H1 (cell line): ENCODE measurements around the gene TAMALIN. TPM values are rescaled to one million over a fixed set of nuclear protein-coding genes. Genes with fewer than 3 reads are reported as not detected.

Experiments
- CTCF ChIA-PET: fragments of 300-600 bp; sonication (Branson Sonifier 250); formaldehyde crosslinking; loops from one replicate; lab custom pipeline; 2021; ENCODE audit not compliant: partially characterized antibody; lab: Charles Lee
- POLR2A ChIA-PET: fragments of 300-600 bp; sonication (Branson Sonifier 250); formaldehyde crosslinking; loops from one replicate; lab custom pipeline; 2021; ENCODE audit warnings: inconsistent platforms; ENCODE audit not compliant: partially characterized antibody; lab: Charles Lee
- DNase-seq, 2 experiments: peaks; one replicate each; pipeline versions ENCODE4 v3.0.0 to v3.0.0-alpha.2; 2010 to 2022; ENCODE audit warnings: low spot score in 2 of 2, low read depth in 1 of 2, mixed read lengths in 1 of 2
- FAIRE-seq: peaks from 2 replicates; lab custom pipeline; 2011; peaks lifted over from hg19 to GRCh38; lab: Jason Lieb, UNC
- H2AFZ ChIP-seq: 2 replicates; pipeline ENCODE4 v1.8.1; 2012; ENCODE audit warnings: low read length, inconsistent platforms
- H2AK5ac ChIP-seq: 2 replicates; pipeline ENCODE4 v1.6.1; 2013; ENCODE audit warnings: low read depth, low read length
- H2BK120ac ChIP-seq: replicated peaks from 2 replicates; pipeline ENCODE3; 2013; ENCODE audit warnings: low read depth, low read length, inconsistent platforms
- H2BK12ac ChIP-seq: 2 replicates; pipeline ENCODE4 v1.6.1; 2013; ENCODE audit warnings: low read depth, low read length
- H2BK15ac ChIP-seq: 2 replicates; pipeline ENCODE4 v1.6.1; 2013; ENCODE audit warnings: low read length
- H2BK20ac ChIP-seq: 2 replicates; pipeline ENCODE4 v1.6.1; 2013; ENCODE audit warnings: low read length
- H2BK5ac ChIP-seq: 2 replicates; pipeline ENCODE4 v1.6.1; 2013; ENCODE audit warnings: low read depth, low read length
- H3K14ac ChIP-seq: 2 replicates; pipeline ENCODE4 v1.6.1; 2013; ENCODE audit warnings: inconsistent platforms; ENCODE audit not compliant: insufficient read length
- H3K18ac ChIP-seq: 2 replicates; pipeline ENCODE4 v1.6.1; 2013; ENCODE audit warnings: low read length; ENCODE audit errors: extremely low read depth
- H3K23ac ChIP-seq: 2 replicates; pipeline ENCODE4 v1.6.1; 2013; ENCODE audit warnings: inconsistent platforms; ENCODE audit not compliant: insufficient read length
- H3K23me2 ChIP-seq: 2 replicates; pipeline ENCODE4 v1.6.1; 2013; ENCODE audit warnings: low read depth, low read length
- H3K27ac ChIP-seq: 2 replicates; pipeline ENCODE4 v1.6.1; 2011; ENCODE audit warnings: low read depth, low read length, inconsistent platforms
- H3K27me3 ChIP-seq, 4 experiments: replicated peaks in 1 of 4; 1 replicate in 1 of 4; 2 replicates in 3 of 4; pipeline versions ENCODE4 v1.6.1 to v1.8.1; 2011 to 2013; ENCODE audit warnings: low read length in 3 of 4, mild to moderate bottlenecking in 3 of 4, inconsistent platforms in 2 of 4, mixed read lengths in 2 of 4, moderate library complexity in 1 of 4; ENCODE audit not compliant: control insufficient read depth in 3 of 4, insufficient read depth in 3 of 4; ENCODE audit errors: extremely low read depth in 1 of 4
- H3K36me3 ChIP-seq, 4 experiments: 2 replicates each; pipeline versions ENCODE4 v1.6.1 to v1.8.1; 2011 to 2013; ENCODE audit warnings: mild to moderate bottlenecking in 4 of 4, low read length in 3 of 4, moderate library complexity in 2 of 4, control low read depth in 1 of 4, inconsistent platforms in 1 of 4; ENCODE audit not compliant: insufficient read depth in 4 of 4, control insufficient read depth in 2 of 4
- H3K4ac ChIP-seq: replicated peaks from 2 replicates; pipeline ENCODE3; 2013; ENCODE audit warnings: low read length, low read depth, mixed read lengths, inconsistent platforms; ENCODE audit not compliant: insufficient read length
- H3K4me1 ChIP-seq, 4 experiments: replicated peaks in 1 of 4; 1 replicate in 1 of 4; 2 replicates in 3 of 4; pipeline versions ENCODE4 v1.6.1 to v1.8.1; 2011 to 2013; ENCODE audit warnings: low read length in 3 of 4, inconsistent platforms in 2 of 4, mixed read lengths in 1 of 4; ENCODE audit not compliant: insufficient read depth in 4 of 4, control insufficient read depth in 3 of 4
- H3K4me2 ChIP-seq, 2 experiments: 2 replicates each; pipeline versions ENCODE4 v1.6.1 to v1.8.1; 2011 to 2013; ENCODE audit warnings: low read depth in 2 of 2, low read length in 2 of 2, control low read depth in 1 of 2, inconsistent platforms in 1 of 2, mild to moderate bottlenecking in 1 of 2; ENCODE audit not compliant: insufficient read depth in 1 of 2
- H3K4me3 ChIP-seq, 4 experiments: fragments of 200-600, 300-600 bp in 1 of 4; sonication (generic), shearing (Covaris generic), sonication (Bioruptor Twin) in 1 of 4; 2 replicates each; pipeline versions ENCODE4 v1.5.1 to v1.8.1; 2011 to 2016; ENCODE audit warnings: low read length in 4 of 4, low read depth in 3 of 4, control low read depth in 2 of 4, inconsistent platforms in 2 of 4, mild to moderate bottlenecking in 2 of 4, mixed read lengths in 1 of 4, moderate library complexity in 1 of 4; ENCODE audit not compliant: insufficient read depth in 2 of 4; ENCODE audit errors: extremely low read depth in 1 of 4
- H3K56ac ChIP-seq: replicated peaks from 2 replicates; pipeline ENCODE3; 2013; ENCODE audit warnings: low read depth, mild to moderate bottlenecking, mixed read lengths, low read length, inconsistent platforms; ENCODE audit not compliant: insufficient read length
- H3K79me1 ChIP-seq: 2 replicates; pipeline ENCODE4 v1.6.1; 2013; ENCODE audit warnings: low read depth, low read length, control low read depth
- H3K79me2 ChIP-seq, 2 experiments: 2 replicates each; pipeline versions ENCODE4 v1.6.1 to v1.8.1; 2012 to 2013; ENCODE audit warnings: low read length in 2 of 2, mild to moderate bottlenecking in 2 of 2, inconsistent platforms in 1 of 2; ENCODE audit not compliant: insufficient read depth in 2 of 2, control insufficient read depth in 1 of 2
- H3K9ac ChIP-seq, 4 experiments: replicated peaks in 1 of 4; 1 replicate in 1 of 4; 2 replicates in 3 of 4; pipeline versions ENCODE4 v1.6.1 to v1.8.1; 2011 to 2013; ENCODE audit warnings: low read depth in 3 of 4, low read length in 3 of 4, control low read depth in 2 of 4, mild to moderate bottlenecking in 2 of 4, moderate library complexity in 2 of 4, inconsistent platforms in 1 of 4; ENCODE audit errors: extremely low read depth in 1 of 4
- H3K9me3 ChIP-seq, 2 experiments: 2 replicates each; pipeline versions ENCODE4 v1.6.1 to v1.8.1; 2012 to 2013; ENCODE audit warnings: mild to moderate bottlenecking in 2 of 2, moderate library complexity in 2 of 2, control low read depth in 1 of 2, inconsistent platforms in 1 of 2, low read depth in 1 of 2, low read length in 1 of 2, mixed read lengths in 1 of 2; ENCODE audit not compliant: insufficient read depth in 2 of 2
- H4K20me1 ChIP-seq, 2 experiments: replicated peaks in 1 of 2; 2 replicates each; pipeline versions ENCODE3 to v1.8.1; 2011 to 2013; ENCODE audit warnings: inconsistent platforms in 2 of 2, low read length in 2 of 2, mild to moderate bottlenecking in 1 of 2; ENCODE audit not compliant: insufficient read depth in 2 of 2, control insufficient read depth in 1 of 2
- H4K5ac ChIP-seq: 2 replicates; pipeline ENCODE4 v1.6.1; 2013; ENCODE audit warnings: low read length, low read depth, mixed read lengths, inconsistent platforms; ENCODE audit not compliant: insufficient read length
- H4K8ac ChIP-seq: 2 replicates; pipeline ENCODE4 v1.8.0; 2013; ENCODE audit warnings: mild to moderate bottlenecking, moderate library complexity, low read length, inconsistent platforms; ENCODE audit not compliant: insufficient read depth; ENCODE audit errors: extremely low read depth
- H4K91ac ChIP-seq: replicated peaks from 2 replicates; pipeline ENCODE3; 2013; ENCODE audit warnings: low read length, mixed read lengths, inconsistent platforms; ENCODE audit not compliant: insufficient read length
- ATF2 ChIP-seq: IDR thresholded peaks from 2 replicates; pipeline ENCODE4 v1.6.1; 2012; ENCODE audit warnings: low read length, inconsistent platforms
- CBX8 ChIP-seq: fragments of 300-800, 300-1000 bp; sonication (generic); IDR thresholded peaks from 2 replicates; pipeline ENCODE4 v1.7.1; 2016; ENCODE audit warnings: low read depth, low read length, borderline replicate concordance
- EGR1 ChIP-seq: IDR thresholded peaks from 2 replicates; pipeline ENCODE4 v1.6.1; 2011; ENCODE audit warnings: low read depth, low read length, borderline replicate concordance
- KDM5A ChIP-seq: fragments of 200-600 bp; IDR thresholded peaks from 2 replicates; pipeline ENCODE4 v1.7.1; 2012; ENCODE audit warnings: mild to moderate bottlenecking, low read length, inconsistent platforms, mixed read lengths
- MAFK ChIP-seq: IDR thresholded peaks from 2 replicates; pipeline ENCODE4 v1.6.1; 2012; ENCODE audit warnings: low read depth, mild to moderate bottlenecking, improper control_type of control experiment, low read length
- POLR2A ChIP-seq, 2 experiments: IDR thresholded peaks; 1 replicate in 1 of 2; 2 replicates in 1 of 2; pipeline ENCODE4 v1.6.1; 2011; ENCODE audit warnings: low read depth in 2 of 2, low read length in 2 of 2, mild to moderate bottlenecking in 2 of 2; ENCODE audit errors: control extremely low read depth in 1 of 2
- POU5F1 ChIP-seq: IDR thresholded peaks from 2 replicates; pipeline ENCODE4 v1.6.1; 2011; ENCODE audit warnings: low read depth, mild to moderate bottlenecking, low read length, moderate library complexity
- SP2 ChIP-seq: IDR thresholded peaks from 2 replicates; pipeline ENCODE4 v1.6.1; 2012; ENCODE audit warnings: mild to moderate bottlenecking, low read length, inconsistent platforms
- SRF ChIP-seq: IDR thresholded peaks from 2 replicates; pipeline ENCODE4 v1.6.1; 2011; ENCODE audit warnings: mild to moderate bottlenecking, low read depth, low read length, moderate library complexity
- TEAD4 ChIP-seq: IDR thresholded peaks from 2 replicates; pipeline ENCODE4 v1.6.1; 2012; ENCODE audit warnings: low read depth, low read length, inconsistent platforms, mixed read lengths
- WGBS, 2 experiments: shearing (Covaris generic) in 1 of 2; methylation state at CpG; one replicate each; pipeline versions ENCODE4 v1.1.6 to v1.1.7; 2013 to 2015; ENCODE audit warnings: low lambda C conversion rate in 2 of 2, mixed read lengths in 2 of 2, inconsistent platforms in 1 of 2, low coverage in 1 of 2, missing lambda C conversion rate in 1 of 2; ENCODE audit not compliant: insufficient replicate concordance in 2 of 2, insufficient coverage in 1 of 2, insufficient read length in 1 of 2; ENCODE audit errors: extremely low coverage in 1 of 2, missing lambda C conversion rate in 1 of 2; 5-methylcytosine and 5-hydroxymethylcytosine counted together
- polyA plus RNA-seq, 7 experiments: library from polyadenylated mRNA; depleted of rRNA in 3 of 7; stranded (reverse) in 5 of 7; unstranded in 2 of 7; fragments of >200 nt in 5 of 7; fragments of 200-250 nt in 2 of 7; gene quantifications; 1 replicate in 5 of 7; 2 replicates in 1 of 7; 4 replicates in 1 of 7; pipeline versions ENCODE4 v1.2.1 to v1.2.3, GENCODE V29; 2011 to 2013; ENCODE audit warnings: missing spikeins in 2 of 7, mixed read lengths in 2 of 7
- total RNA-seq: library from RNA; stranded (reverse); fragmentation: NEBNext Ultra II Directional; extraction: Animal tissue kit (Norgen Biotek cat#: 25700); gene quantifications from 2 replicates; pipeline ENCODE4 v1.2.1, GENCODE V29; 2021

The TAMALIN gene
- total and polyA plus RNA-seq, 2 of the 8 experiments (the other 6 are each of a cell fraction or from before 2014, with no cell fraction given) = 2.6 to 4.9 TPM

- no peak overlapping the region for H2AK5ac ChIP-seq
- H4K5ac ChIP-seq = no peak overlapping the region
- FAIRE-seq = no peak
- H3K23me2 ChIP-seq = peaks cover 6% of the 10 kb centered on the region; the same call in 1 of the 2 replicates
- peaks cover 0 to 10% (median 3%) of the 10 kb centered on the region in 4 experiments; a peak in 5 of 7 replicates for H3K4me1 ChIP-seq
- no peak overlapping the region for H3K23ac ChIP-seq
- H3K9me3 ChIP-seq = no peaks in the 10 kb centered on the region
- peaks cover 2 to 19% of the 10 kb centered on the region in 2 experiments for H4K20me1 ChIP-seq
- WGBS, 2 experiments = 83% methylated on average over 22 of the region's 27 CpGs; no CpG with 5 or more reads in 1 of the 2 experiments
- CTCF ChIA-PET = interaction anchor here (0.9 to 34.1 kb wide), 13 partner anchors 9 to 34 kb away, joined by 3 to 1022 read pairs (median 5); partner anchors contain the start of gene ATG101
- H3K36me3 ChIP-seq = peaks cover 0 to 9% (median 5%) of the 10 kb centered on the region in 4 experiments; a peak in 4 of 8 replicates
- H3K14ac ChIP-seq = no peak overlapping the region
- no peak overlapping the region for H2BK20ac ChIP-seq
- no peak overlapping the region for H3K9ac ChIP-seq
- H2BK120ac ChIP-seq = no peak overlapping the region
- no peak overlapping the region for H4K91ac ChIP-seq
- H3K4me3 ChIP-seq = no peak overlapping the region
- DNase-seq = no peak
- no peak overlapping the region for H3K27ac ChIP-seq
- H3K4ac ChIP-seq = no peak overlapping the region
- no peak overlapping the region for H2BK15ac ChIP-seq
- POLR2A ChIA-PET = interaction anchor here (0.9 to 1.7 kb wide), 5 partner anchors 7 to 17 kb away, joined by 3 to 8 read pairs (median 4); no protein-coding TSS in a partner anchor
- peaks cover 0 to 19% (median 13%) of the 10 kb centered on the region in 4 experiments; a peak in 5 of 7 replicates for H3K27me3 ChIP-seq
- H3K79me1 ChIP-seq = no peaks in the 10 kb centered on the region; the same call in 1 of the 2 replicates
- H2AFZ ChIP-seq = no peak overlapping the region
- H3K4me2 ChIP-seq = no peak overlapping the region
- no peak overlapping the region for H2BK5ac ChIP-seq
- no peaks in the 10 kb centered on the region for H3K79me2 ChIP-seq
- no peak overlapping the region for H3K18ac ChIP-seq
- H2BK12ac ChIP-seq = no peak overlapping the region
- no peak overlapping the region for H3K56ac ChIP-seq
- no peak overlapping the region for H4K8ac ChIP-seq
- TF ChIP-seq CBX8 (no peak), EGR1 (no peak), SP2 (no peak), POLR2A (IDR thresholded peaks at IDR 0.05; ENCODE audit: control extremely low read depth in 1 of 2, low read depth in 2 of 2, low read length in 2 of 2) (no peak), TEAD4 (no peak), ATF2 (no peak), SRF (no peak), MAFK (no peak), KDM5A (no peak), POU5F1 (no peak)
Measured at GRCh38 chr12:52055731-52056711, 49.3 kb downstream of the TAMALIN start.
